ENCODE data around the gene SF3B2.
"Not testable (repeated sequence)": the region's sequence is repeated elsewhere in the genome, so short reads cannot be mapped to it uniquely, and the experiment has no call there.

Gene SF3B2

DNA sequence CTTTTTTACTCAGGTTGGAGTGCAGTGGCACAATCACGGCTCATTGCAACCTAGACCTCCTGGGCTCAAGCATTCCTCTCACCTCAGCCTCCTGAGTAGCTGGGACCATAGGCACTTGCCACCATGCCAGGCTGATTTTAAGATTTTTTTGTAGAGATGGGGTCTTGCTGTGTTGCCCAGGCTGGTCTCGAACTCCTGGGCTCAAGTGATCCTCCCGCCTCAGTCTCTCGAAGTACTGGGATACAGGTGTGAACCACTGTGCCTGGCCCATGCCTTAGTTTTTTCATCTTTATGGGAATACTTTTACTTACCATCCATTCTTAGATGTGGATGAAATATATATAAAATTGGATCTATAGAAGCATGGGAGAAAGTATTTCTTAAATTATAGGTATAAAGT is 23.1 kb downstream of the SF3B2 start:
- DNase-seq (ENCODE audit: low read depth, low spot score), result no peak

GRCh38 chr11:66076561-66076960 is 24.4 kb downstream of the SF3B2 start:
- DNase-seq (ENCODE audit: low read depth, low spot score), result no peak

DNA sequence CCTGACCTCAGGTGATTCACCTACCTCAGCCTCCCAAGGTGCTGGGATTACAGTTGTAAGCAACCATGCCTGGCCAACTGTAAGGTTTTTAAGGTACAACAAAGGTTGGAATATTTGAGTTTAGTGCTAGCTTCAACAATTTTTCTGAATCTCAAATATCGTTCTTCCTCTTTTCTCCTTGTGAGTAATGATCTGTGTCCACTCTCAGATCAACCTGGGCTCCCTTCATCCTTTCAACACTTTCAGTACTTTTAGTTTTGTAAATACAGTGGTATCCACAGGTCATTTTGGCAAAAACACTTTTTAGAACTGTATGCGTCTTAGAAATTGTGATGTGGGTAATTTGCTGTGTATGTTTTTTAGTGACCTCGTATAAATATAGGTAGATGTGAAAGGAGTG is 25.8 kb downstream of the SF3B2 start:
- DNase-seq (ENCODE audit: low read depth, low spot score), result no peak

DNA sequence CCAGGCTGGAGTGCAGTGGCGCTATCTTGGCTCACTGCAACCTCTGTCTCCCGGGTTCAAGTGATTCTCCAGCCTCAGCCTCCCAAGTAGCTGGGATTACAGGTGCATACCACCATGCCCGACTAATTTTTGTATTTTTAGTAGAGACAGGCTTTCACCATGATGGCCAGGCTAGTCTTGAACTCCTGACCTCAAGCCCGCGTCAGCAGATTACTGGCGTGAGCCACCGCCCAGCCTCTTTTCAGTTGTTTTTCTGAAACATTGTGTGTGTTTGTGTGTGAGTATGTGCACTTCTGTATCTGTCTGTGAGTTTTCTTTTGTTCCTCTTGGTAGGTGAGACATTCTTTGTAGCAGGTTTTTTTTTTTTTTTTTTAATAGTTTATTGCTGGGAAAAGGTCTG is 26.8 kb downstream of the SF3B2 start:
- not testable (repeated sequence) for DNase-seq (ENCODE audit: low read depth, low spot score)

DNA sequence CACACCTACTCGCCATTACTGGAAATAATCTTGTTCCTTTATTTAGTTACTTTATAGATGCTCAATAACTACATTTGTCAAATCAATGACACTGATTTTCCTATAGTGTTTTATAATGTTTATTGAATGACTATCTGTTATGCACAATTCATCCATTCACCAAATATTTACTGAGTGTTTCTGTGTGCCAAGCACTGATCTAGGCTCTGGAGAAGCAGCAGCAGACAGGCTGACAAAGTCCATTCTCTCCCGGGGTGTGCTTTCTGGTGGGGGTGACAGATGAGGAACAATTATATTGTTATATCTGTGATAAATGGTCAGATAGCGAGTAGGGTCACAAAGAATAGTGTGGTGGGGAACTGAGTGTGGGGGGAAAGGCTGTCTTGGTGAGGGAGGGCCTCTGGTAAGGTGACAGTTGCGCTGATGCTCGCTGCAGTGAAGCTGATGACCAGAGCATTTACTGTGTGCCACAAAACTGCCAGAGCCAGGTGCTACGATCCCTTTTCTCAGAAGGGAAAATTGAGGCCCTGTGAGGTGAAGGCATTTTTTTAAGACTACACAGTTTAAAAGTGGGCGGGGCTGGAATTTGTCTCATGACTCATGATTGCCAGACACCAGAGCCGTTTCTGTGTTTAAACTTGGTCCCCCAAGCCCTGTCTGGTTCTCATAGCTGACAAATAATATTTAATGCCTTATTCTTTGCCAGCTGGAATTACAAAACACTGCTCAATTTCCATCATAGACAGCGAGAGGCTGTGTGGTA is 28.1 kb downstream of the SF3B2 start:
- no peak for DNase-seq (ENCODE audit: low read depth, low spot score)

- no peak for DNase-seq (ENCODE audit: low read depth, low spot score)
These were observed 29.3 kb downstream of the SF3B2 start for GRCh38 chr11:66081505-66081904.

- DNase-seq (ENCODE audit: low read depth, low spot score), result peak; percentile 20
These were observed 31.0 kb downstream of the SF3B2 start for GRCh38 chr11:66082946-66083698.

DNA sequence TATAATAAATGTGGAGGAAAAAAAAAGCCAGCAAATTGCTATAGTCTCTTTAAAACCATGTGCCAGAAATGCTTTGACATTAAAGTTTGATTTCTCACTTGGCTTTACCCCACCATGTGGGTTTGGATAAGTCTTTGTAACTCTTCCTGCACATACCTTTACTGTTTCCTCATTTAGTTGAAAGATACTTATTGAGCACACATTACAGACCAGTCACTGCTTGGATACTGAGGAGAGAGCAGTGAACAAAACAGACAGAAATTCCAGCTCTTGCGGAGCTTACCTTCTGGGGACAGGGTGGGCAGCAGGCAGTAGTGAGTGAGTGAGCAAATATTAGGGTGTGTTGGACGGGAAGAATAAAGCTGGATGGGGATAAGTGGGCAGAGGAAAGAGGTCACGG is 31.6 kb downstream of the SF3B2 start:
- DNase-seq (ENCODE audit: low read depth, low spot score), result no peak

DNA sequence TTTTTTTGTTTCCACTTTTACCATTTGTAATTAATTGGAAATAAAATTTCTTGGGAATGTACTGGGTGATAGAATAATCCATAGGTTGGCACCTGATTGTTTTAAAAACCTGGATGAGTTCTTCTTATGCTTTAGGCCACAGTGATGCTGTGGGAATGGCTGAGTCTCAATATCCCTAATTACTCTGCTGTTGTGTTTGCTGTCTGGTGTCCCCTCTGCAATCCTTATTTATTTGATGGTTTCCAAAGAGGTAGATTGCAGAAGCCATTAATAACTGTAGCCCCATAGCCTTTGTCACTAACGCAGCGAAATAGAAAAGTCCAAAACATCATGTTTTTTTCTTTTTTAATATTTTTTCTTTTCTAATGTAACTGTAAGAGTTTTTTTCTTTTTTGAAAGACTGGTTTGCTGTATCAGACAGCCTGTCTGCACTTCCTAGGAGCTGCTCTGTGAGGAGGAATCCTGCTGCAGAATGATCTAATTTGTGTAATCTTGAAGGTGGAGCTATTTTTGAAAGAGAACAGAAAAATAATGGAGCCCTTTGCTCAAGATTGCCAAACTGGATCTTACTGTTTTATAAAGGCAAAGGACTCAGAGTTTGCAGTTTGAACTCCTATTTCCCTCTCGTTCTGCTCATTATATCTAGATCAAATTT is 32.8 kb downstream of the SF3B2 start:
- no peak for DNase-seq (ENCODE audit: low read depth, low spot score)

GRCh38 chr11:66087148-66087908 is 35.2 kb downstream of the SF3B2 start:
- no peak for DNase-seq (ENCODE audit: low read depth, low spot score)

- no peak for DNase-seq (ENCODE audit: low read depth, low spot score)
These were observed 36.9 kb downstream of the SF3B2 start for GRCh38 chr11:66089067-66089466.

GRCh38 chr11:66090288-66090687 is 38.1 kb downstream of the SF3B2 start:
- DNase-seq (ENCODE audit: low read depth, low spot score), result no peak

DNA sequence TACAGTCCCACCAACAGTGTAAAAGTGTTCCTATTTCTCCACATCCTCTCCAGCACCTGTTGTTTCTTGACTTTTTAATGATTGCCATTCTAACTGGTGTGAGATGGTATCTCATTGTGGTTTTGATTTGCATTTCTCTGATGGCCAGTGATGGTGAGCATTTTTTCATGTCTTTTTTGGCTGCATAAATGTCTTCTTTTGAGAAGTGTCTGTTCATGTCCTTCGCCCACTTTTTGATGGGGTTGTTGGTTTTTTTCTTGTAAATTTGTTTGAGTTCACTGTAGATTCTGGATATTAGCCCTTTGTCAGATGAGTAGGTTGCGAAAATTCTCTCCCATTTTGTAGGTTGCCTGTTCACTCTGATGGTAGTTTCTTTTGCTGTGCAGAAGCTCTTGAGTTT is 40.0 kb downstream of the SF3B2 start:
- DNase-seq (ENCODE audit: low read depth, low spot score), result not testable (repeated sequence)

GRCh38 chr11:66099746-66100145 is 47.6 kb downstream of the SF3B2 start:
- not testable (repeated sequence) for DNase-seq (ENCODE audit: low read depth, low spot score)

- DNase-seq (ENCODE audit: low read depth, low spot score), result no peak
These were observed 48.3 kb downstream of the SF3B2 start for GRCh38 chr11:66100272-66101065.

- DNase-seq (ENCODE audit: low read depth, low spot score), result no peak
These were observed 48.9 kb downstream of the SF3B2 start for GRCh38 chr11:66101066-66101464.

- no peak for DNase-seq (ENCODE audit: low read depth, low spot score)
These were observed 52.0 kb downstream of the SF3B2 start for GRCh38 chr11:66104057-66104638.

DNA sequence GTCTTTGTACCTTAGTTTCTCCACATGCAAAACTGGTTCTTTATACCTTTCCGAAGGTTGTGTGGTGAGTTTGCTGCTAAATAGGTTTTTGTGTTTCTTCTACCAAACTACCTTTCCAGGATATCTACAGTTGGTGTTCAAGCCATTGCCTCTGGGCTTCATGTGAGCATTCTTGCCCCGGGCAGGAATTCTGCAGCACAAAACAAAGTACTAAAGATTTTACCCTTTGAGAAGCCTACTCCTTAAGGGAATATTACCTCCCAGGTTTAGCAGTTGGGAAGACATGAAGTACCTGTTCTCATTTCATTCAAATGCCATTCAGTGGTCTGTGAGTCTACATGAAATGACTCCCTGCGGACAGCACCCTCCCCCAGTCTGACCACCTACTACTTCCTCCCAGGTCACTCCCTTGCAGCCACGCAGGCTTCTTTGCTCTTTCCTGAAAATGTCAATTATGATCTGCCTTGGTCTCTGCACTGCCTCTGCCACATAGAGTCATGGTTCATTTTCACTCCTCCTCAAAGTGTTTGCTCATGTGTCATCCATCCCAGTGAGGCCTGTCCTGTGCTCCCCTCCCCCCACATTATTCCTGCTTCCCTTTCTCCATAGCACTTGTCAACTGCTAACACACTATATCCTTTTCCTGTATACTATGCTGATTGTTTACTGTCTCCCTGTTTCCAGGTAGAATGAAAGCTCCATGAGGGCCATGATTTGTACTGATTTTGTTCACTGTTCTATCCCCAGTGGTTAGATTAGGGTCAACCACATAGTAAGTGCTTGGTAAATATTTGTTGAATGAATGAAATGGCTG is 54.8 kb downstream of the SF3B2 start:
- no peak for DNase-seq (ENCODE audit: low read depth, low spot score)

DNA sequence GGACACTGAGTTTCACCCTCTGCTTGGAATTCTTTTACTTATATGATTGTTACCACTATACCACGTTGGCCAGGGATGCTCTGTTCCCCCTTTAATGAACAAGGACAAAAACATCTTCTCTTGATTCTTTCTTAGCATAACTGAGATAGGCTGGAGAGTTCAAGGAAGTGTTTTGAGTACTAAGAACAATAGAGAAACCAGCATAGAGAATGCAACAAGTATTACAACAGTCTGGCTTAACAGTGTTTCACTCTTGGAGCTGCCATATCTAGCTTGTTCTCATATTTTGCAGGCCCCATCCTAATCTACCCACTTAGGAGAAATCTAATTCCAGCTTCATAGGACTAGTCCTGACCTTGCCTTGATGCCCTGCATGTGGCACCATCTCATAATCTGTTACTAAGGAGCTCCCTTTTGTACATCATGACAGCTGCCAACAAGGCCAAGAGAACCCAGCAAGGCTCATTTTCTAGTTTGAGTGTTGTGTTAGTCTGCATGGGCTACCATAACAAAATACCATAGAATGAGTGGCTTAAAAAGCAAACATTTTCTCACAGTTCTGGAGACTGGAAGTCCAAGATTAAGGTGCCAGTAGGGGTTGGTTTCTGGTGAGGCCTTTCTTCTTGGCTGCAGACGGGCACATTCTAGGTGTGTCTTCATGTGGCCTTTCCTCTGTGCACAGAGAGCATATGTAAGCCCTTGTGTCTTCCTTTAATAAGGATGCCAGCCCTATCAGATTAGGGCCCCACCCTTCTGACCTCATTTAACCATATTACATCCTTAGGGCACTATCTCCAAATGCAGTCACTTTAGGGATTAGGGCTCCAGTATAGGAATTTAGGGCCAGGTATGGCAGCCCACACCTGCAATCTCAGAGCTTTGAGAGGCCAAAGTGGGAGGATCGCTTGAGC is 55.7 kb downstream of the SF3B2 start:
- no peak for DNase-seq (ENCODE audit: low read depth, low spot score)

All from smooth muscle cell of the brain vasculature (primary cell).